ENCODE measurements around the gene LSM12.
"Not testable (repeated sequence)": the region's sequence is repeated elsewhere in the genome, so short reads cannot be mapped to it uniquely, and the experiment has no call there.

LSM12 gene

DNA sequence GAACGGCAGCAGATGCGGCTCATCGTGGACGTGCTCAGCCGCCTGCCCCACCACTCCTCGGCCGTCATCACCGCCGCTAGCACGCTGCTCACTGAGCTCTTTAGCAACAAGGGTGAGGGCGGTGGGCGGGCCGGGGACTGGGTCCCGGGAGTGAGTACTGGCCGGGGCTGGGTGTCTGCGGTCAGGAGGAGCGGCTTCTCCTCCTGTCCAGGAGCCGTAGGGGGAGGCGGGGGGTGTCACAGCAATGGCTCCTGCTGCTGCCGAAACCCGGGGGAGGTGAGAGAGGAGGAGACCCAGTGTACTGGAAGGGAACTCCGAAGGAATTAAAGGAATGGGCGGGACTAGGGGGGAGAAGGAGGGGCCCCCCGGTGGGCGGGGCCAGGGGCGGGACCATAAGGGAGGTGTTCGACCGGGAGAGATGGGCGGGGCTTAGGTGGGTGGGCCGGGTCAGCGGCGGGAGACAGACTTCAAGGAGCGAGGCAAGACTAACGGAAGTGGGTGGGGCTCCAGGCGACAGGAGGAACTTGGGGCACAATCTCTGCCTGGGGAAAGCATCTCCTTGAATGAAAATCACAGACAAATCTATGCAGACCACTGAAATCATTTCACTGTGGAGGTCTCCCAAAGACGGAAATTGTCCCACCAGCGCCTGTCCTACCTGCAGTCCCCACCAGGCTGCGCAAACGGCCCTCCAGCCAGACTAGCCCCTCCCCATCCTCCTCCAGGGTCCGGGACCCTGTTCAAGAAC lies 59.7 kb downstream of the LSM12 start:
- peak; percentile 98 to 99 for DNase-seq

- DNase-seq = no peak
Observed at GRCh38 chr17:44006272-44006597, 60.2 kb downstream of the LSM12 start.

DNA sequence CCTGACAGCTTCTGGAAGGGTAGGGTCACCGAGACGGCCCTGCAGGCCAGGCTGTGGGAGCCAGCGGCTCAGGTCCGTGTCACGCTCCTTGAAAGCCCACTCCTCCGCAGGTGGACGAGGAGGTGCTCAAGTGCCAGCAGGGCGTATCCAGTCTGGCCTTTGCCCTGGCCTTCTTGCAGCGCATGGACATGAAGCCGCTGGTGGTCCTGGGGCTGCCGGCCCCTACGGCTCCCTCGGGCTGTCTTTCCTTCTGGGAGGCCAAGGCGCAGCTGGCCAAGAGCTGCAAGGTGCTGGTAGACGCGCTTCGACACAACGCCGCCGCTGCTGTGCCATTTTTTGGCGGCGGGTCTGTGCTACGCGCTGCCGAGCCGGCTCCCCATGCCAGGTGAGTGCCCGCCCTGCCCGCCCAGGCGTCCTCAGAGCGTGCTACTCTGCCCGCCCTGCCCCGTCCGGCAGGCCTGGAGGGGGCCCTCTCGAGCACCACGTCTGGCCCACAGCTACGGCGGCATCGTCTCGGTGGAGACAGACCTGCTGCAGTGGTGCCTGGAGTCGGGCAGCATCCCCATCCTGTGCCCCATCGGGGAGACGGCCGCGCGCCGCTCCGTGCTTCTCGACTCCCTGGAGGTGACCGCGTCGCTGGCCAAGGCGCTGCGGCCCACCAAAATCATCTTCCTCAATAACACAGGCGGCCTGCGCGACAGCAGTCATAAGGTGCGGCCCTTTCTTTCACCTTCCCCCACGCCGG lies 60.8 kb downstream of the LSM12 start:
- DNase-seq = peak in 1 of 2 donors; percentile 23

GRCh38 chr17:44004761-44005526 lies 61.5 kb downstream of the LSM12 start:
- DNase-seq = peak in 1 of 2 donors; percentile 18

DNA sequence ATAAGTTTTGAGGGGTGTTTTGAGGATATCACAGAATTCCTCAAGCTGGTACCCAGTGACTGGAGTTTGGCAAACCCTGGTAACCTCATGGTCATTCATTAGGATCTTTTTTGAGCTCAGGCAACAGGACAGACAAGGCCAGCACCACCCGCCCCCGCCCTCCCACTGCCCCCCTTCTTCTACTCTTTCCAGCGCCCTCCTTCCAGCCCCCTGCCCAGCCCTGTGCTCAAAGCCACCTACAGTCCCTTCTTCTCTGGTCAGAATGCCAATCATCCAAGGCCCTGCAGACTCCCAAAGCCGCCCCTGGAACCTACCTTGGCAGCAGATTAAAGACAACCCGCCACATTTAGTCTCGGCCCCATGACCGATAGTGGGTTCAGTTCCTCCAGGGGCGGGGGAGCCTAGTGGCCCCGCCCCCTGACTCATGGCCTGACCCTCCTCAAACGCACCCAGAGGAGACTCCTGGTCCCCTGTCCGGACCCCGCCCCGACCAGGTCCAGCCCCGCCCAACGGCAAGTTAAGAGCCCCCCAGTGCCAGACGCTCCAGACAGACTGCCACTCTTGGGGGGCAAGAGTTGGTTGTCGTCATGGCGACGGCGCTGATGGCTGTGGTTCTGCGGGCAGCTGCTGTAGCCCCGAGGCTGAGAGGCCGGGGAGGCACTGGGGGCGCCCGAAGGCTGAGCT lies 62.3 kb downstream of the LSM12 start, which contains the start of gene NAGS:
Gene NAGS, plus strand, starts transcription at position 546 of the 684 bp plus-strand sequence. Its CDS starts 42 bp downstream, at position 588.
- no peak for DNase-seq

DNA sequence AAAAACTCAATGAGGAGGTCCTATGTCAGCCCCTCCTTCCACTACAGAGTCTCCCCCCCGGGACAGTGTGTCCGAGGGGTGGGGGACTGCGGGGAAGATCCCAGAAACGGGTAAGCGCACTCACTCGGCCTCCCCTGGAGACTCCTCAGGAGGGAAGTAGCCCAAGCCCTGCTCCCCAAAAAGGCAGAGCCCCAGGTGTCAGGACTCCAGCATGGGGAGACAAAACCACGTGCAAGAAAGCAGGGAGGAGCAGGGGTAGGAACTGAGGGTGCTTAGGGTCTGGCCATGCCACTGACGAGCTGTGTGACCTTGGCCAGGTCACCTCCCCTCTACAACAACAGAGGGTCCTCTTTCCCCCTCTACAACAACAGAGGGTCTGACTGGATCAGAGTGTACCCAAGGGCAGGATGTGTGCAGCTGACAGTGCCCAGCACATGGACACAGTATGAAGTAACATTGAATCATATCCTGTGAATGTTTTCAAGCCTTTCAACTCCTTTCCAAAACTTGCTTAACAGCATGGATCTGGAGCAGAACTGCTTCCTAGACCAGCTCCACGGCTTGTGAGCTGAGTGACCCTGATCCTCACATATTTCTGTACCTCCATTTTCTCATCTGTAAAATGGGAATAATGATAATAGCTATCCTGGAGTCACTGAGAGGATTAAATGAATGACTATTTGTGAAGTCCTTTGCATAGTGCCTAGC lies 64.2 kb downstream of the LSM12 start:
- no peak for DNase-seq

DNA sequence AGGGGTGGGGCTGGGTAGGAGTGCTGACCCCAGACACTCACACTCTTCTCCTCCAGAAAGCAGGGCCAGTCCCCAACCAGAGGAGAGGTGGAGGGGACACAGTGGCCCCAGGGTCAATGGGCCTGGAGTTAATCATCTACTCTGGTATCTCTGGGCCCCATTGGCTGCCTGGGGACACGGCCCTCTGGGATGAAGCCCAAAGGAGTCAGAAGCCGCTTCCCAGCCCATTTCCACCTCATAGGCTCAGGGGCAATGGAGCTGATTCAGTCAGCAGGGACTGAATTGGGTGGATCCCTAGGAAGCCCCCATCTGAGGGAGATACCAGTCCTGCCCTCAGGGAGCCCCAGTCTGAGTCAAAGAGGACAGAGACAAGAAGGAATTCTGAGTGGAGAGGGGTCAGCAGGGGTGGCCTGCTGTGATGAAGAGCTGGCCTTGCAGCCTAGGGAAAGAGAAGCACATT lies 65.0 kb downstream of the LSM12 start:
- DNase-seq = no peak

- no peak for DNase-seq
Observed at GRCh38 chr17:44000871-44001460, 65.5 kb downstream of the LSM12 start.

GRCh38 chr17:44000141-44000860 lies 66.2 kb downstream of the LSM12 start:
- no peak for DNase-seq

DNA sequence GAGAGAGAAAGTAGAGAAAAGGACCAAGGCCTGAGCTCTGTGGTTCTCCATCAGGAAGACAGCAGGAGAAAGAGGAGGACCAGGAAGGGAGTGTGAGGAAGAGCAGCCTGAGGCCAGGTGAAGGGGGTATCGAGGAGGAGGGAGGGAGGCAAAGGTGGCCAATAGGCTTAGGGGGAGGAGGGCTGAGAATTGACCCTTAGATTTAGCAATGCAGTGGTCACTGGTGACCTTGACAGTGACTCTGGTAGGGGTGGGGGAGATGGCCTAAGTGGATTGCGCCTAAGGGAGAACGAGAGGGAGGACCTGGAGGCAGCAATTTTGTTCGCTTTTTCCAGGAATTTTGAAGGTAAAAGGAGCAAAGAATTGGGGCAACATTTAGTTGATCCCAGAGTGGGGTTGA lies 67.4 kb downstream of the LSM12 start:
- DNase-seq = no peak

GRCh38 chr17:43998552-43998951 lies 67.9 kb downstream of the LSM12 start:
- DNase-seq = no peak

DNA sequence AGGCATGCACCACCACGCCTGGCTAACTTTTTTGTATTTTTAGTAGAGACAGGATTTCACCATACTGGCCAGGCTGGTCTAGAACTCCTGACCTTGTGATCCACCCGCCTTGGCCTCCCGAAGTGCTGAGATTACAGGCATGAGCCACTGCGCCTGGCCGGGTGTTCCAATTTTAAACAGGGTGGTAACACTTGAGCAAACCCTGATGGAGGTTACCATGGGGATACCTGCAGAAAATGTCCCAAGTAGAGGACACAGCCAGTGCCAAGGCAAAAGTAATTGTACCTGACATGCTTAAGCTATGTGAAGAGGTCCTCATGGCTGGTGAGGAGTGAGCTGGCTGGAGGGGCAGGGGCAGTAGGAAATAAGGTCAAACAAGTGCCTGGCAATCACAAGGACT lies 69.3 kb downstream of the LSM12 start:
- not testable (repeated sequence) for DNase-seq

DNA sequence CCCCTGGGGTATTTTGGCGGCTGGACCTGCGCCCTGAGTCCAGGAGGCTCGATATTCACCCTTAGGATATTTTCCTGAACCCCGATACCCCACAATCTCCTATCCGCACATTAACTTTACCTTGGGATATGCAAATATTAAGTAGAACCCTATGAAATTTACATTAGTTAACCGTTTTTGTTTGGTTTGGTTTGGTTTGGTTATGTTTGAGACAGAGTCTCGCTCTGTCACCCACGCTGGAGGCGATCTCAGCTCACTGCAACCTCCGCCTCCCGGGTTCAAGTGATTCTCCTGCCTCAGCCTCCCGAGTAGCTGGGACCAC lies 71.4 kb downstream of the LSM12 start:
- no peak for DNase-seq

DNA sequence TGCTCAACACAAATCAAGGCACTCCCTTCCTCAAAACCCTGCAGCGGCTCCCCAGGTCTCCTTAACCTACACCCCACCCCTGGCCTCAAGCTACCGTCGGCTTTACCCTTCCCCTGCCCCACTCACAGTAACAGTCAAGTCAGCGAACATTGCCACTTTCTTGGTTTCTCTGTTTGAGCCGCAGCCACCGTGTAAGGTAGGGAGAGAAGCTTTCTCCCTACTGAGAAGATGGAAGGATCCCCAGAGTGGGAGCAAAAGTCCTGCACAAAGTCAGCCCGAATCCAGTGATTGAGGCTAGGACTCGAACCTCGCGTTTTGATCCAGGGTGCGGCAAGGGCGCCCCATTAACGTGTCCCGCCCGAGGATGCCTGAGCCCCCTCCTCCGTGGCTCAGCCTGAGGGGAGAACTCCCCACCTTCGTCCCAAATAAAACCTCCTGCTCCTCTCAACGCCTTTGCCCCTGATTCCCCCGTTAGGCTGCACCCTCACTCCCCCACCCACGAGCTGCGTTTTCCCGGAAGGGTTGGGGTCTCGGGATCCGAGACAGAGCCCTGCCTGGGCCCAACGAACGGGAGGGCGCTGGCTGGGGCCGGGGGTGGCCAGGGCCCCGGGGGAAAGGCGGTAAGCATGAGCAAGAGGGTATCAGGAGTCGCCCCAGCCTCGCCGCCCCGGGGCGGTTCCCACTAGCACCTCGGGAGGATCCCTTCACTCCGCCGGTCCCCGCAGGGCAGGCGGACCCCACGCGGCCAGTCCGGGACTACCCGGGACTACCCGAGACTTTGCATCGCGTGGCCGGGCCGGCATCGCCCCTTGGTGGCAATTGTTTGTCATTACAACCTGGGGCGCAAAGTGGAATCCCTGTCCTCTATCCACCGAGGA lies 72.0 kb downstream of the LSM12 start:
- peak; percentile 63 to 70 for DNase-seq

DNA sequence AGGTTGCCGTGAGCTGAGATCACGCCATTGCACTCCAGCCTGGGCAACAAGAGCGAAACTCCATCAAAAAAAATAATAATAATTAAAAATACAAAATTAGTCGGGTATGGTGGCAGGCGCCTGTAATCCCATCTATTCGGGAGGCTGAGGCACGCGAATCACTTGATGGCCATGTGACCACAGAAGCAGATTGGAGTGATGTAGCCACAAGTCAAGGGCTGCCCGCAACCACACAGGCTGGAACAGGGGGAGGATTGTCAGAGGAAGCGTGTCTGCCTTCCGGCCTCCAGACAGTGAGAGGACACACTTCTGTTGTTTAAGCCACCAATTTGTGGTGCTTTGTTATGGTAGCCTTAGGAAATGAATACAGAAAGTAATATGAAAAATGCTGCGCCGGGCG lies 73.8 kb downstream of the LSM12 start:
- no peak for DNase-seq

DNA sequence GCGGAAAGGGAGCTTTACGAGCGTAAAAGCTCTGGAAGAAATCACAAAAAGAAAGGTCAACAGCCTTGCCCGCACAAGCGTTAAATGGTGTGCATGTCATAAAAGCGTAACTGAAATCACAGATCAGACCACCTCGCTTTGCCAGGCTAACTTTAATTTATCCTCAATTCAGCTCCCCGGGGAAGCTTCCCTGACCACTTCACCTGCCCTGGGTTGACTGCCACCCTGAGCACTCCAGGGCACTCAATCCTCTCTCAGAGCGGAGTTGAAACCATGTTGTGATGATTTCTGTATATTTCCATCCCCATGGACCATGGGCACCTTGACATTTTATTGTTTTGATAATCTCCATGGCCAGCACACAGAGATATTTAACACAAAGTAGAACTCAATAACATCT lies 78.2 kb downstream of the LSM12 start:
- no peak for DNase-seq

DNA sequence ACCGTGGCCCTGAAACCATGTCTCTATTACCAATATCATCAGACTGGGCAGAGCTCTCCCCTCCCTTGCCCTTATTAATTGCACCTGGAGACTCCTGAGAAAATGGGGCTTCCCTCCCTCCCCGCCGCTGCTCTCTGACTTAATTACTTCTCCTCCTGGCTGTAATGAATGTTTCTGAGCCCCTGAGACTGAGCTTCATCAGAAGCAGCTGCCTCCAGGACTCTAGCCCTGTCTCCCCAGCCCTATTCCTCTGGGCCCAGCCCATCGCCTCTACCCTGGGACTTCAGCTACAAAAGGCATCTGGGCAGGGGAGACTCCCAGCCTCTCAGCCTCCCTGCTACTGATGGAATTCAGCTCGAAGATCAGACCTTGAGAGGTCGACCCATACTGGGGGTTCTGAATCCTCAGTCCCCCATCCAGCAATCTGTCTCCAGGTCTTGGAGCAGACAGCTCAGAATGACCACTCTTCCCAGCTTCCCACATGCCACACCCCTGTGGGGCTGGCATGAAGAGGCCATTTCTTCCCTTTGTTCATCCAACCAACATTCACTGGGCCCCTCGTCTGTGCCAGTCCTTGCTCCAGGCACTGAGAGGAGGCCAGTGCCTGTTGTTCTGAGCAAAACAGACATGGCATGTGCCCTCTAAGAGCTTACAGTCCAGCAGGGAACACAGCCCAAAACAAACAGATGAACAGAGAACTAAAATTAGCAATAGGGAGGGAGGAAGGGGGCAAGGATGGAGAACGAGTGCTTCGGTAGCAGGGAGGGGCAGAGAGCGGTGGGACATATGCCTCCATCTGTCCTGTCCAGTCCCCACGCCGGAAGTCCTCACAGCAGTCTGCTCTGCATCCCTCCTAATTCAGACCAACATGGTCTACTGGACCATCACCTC lies 79.1 kb downstream of the LSM12 start:
- DNase-seq = no peak

GRCh38 chr17:43986225-43986981 lies 80.1 kb downstream of the LSM12 start:
- no peak for DNase-seq

All from stimulated activated CD4-positive, alpha-beta T cell treated with anti-CD3 and anti-CD28 coated beads, Interleukin-2, amount 100 ng/mL, for 48 hours (primary cell).